ENCODE measurements around the gene ENTPD3. TPM values are rescaled to one million over a fixed set of nuclear protein-coding genes. Genes with fewer than 3 reads are reported as not detected.
"Not testable (repeated sequence)": the region's sequence is repeated elsewhere in the genome, so short reads cannot be mapped to it uniquely, and the experiment has no call there.

ENTPD3 gene
- total and polyA plus RNA-seq, 2 of the 8 experiments (the other 6 are each of a cell fraction or from before 2014, with no cell fraction given) = 0.60 to 1.0 TPM

GRCh38 chr3:40460481-40460880 lies 73.5 kb downstream of the ENTPD3 start:
- H4K20me1 ChIP-seq (replicated peaks in 1 of 2; ENCODE audit: control insufficient read depth in 1 of 2, insufficient read depth in 2 of 2, low read length in 2 of 2) = peaks cover 14% of the 10 kb centered on the region in 2 experiments
- H2BK20ac ChIP-seq (ENCODE audit: low read length); H2BK15ac ChIP-seq (ENCODE audit: low read length); H3K18ac ChIP-seq (ENCODE audit: extremely low read depth, low read length); H4K8ac ChIP-seq (ENCODE audit: extremely low read depth, insufficient read depth, low read length); H3K27me3 ChIP-seq (replicated peaks in 1 of 4; ENCODE audit: control insufficient read depth in 3 of 4, extremely low read depth in 1 of 4, insufficient read depth in 3 of 4, low read length in 3 of 4); H3K9ac ChIP-seq (replicated peaks in 1 of 4; ENCODE audit: extremely low read depth in 1 of 4, low read depth in 3 of 4, low read length in 3 of 4); H3K56ac ChIP-seq (replicated peaks; ENCODE audit: insufficient read length, low read depth, low read length); H3K4me2 ChIP-seq (ENCODE audit: insufficient read depth in 1 of 2, low read depth in 2 of 2, low read length in 2 of 2); H3K4me3 ChIP-seq (ENCODE audit: extremely low read depth in 1 of 4, insufficient read depth in 2 of 4, low read depth in 3 of 4, low read length in 4 of 4); H2BK120ac ChIP-seq (replicated peaks; ENCODE audit: low read depth, low read length); H2BK5ac ChIP-seq (ENCODE audit: low read depth, low read length); H3K23ac ChIP-seq (ENCODE audit: insufficient read length); H4K91ac ChIP-seq (replicated peaks; ENCODE audit: insufficient read length, low read length); H2AFZ ChIP-seq (ENCODE audit: low read length); H3K23me2 ChIP-seq (ENCODE audit: low read depth, low read length); H3K4ac ChIP-seq (replicated peaks; ENCODE audit: insufficient read length, low read depth, low read length); H2BK12ac ChIP-seq (ENCODE audit: low read depth, low read length); H3K4me1 ChIP-seq (replicated peaks in 1 of 4; ENCODE audit: control insufficient read depth in 3 of 4, insufficient read depth in 4 of 4, low read length in 3 of 4); H3K14ac ChIP-seq (ENCODE audit: insufficient read length); DNase-seq (ENCODE audit: low read depth in 1 of 2, low spot score in 2 of 2); CTCF ChIA-PET (ENCODE audit: partially characterized antibody); H3K79me1 ChIP-seq (ENCODE audit: low read depth, low read length); H3K27ac ChIP-seq (ENCODE audit: low read depth, low read length); FAIRE-seq; H2AK5ac ChIP-seq (ENCODE audit: low read depth, low read length); H3K9me3 ChIP-seq (ENCODE audit: insufficient read depth in 2 of 2, low read depth in 1 of 2, low read length in 1 of 2); H4K5ac ChIP-seq (ENCODE audit: insufficient read length, low read depth, low read length): not testable (repeated sequence)
- TF ChIP-seq POLR2A (IDR thresholded peaks at IDR 0.05; ENCODE audit: control extremely low read depth in 1 of 2, low read depth in 2 of 2, low read length in 2 of 2) = peak in 1 of 2 experiments; percentile 43
- 88% methylated on average over 6 of the region's 6 CpGs; no CpG with 5 or more reads in 1 of the 2 experiments for WGBS, 2 experiments (ENCODE audit: extremely low coverage in 1 of 2, insufficient coverage in 1 of 2, insufficient read length in 1 of 2, insufficient replicate concordance in 2 of 2, low coverage in 1 of 2, low lambda C conversion rate in 2 of 2, missing lambda C conversion rate in 1 of 2)
- POLR2A ChIA-PET (ENCODE audit: partially characterized antibody) = interaction anchor here (0.6 to 6.4 kb wide), 8 partner anchors 9 to 77 kb away, joined by 3 to 64 read pairs (median 6); partner anchors contain the start of genes ZNF619, ZNF620 and ZNF621
- H3K36me3 ChIP-seq (ENCODE audit: control insufficient read depth in 2 of 4, insufficient read depth in 4 of 4, low read length in 3 of 4) = peaks cover 22 to 76% (median 55%) of the 10 kb centered on the region in 4 experiments
- peaks cover 6 to 30% of the 10 kb centered on the region in 2 experiments for H3K79me2 ChIP-seq (ENCODE audit: control insufficient read depth in 1 of 2, insufficient read depth in 2 of 2, low read length in 2 of 2)
